ENCODE measurements around the gene PIGM.

PIGM gene

GRCh38 chr1:159992161-159992560 is 39.6 kb downstream of the PIGM start:
- ATAC-seq (ENCODE audit: insufficient read depth, low read depth) (no peak), DNase-seq (no peak)
- Histone ChIP-seq H3K79me2 (ENCODE audit: insufficient read depth, low read length) (no peaks in the 10 kb centered on the region), H4K20me1 (ENCODE audit: insufficient read depth, low read length) (no peaks in the 10 kb centered on the region), H3K4me2 (ENCODE audit: insufficient read depth, low read length) (no peak overlapping the region), H3K9ac (ENCODE audit: low read depth, low read length) (no peak overlapping the region), H2AFZ (ENCODE audit: low read depth, low read length) (no peak overlapping the region), H3K36me3 (ENCODE audit: insufficient read depth, low read length) (no peaks in the 10 kb centered on the region), H3K27me3 (ENCODE audit: insufficient read depth, low read length, poor library complexity) (peaks cover 15% of the 10 kb centered on the region), H3K4me1 (ENCODE audit: insufficient read depth, low read length) (no peaks in the 10 kb centered on the region), H3K9me3 (ENCODE audit: insufficient read depth, low read length, severe bottlenecking) (no peaks in the 10 kb centered on the region), H3K4me3 (ENCODE audit: low read depth in 1 of 2, low read length in 2 of 2) (no peak overlapping the region), H3K27ac (ENCODE audit: low read length) (no peak overlapping the region)
- TF ChIP-seq, protein P1, sequence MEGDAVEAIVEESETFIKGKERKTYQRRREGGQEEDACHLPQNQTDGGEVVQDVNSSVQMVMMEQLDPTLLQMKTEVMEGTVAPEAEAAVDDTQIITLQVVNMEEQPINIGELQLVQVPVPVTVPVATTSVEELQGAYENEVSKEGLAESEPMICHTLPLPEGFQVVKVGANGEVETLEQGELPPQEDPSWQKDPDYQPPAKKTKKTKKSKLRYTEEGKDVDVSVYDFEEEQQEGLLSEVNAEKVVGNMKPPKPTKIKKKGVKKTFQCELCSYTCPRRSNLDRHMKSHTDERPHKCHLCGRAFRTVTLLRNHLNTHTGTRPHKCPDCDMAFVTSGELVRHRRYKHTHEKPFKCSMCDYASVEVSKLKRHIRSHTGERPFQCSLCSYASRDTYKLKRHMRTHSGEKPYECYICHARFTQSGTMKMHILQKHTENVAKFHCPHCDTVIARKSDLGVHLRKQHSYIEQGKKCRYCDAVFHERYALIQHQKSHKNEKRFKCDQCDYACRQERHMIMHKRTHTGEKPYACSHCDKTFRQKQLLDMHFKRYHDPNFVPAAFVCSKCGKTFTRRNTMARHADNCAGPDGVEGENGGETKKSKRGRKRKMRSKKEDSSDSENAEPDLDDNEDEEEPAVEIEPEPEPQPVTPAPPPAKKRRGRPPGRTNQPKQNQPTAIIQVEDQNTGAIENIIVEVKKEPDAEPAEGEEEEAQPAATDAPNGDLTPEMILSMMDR (IDR thresholded peaks at IDR 0.05; ENCODE audit: borderline replicate concordance, extremely low read depth, low read length, poor library complexity, severe bottlenecking): no peak
- no peak for TF ChIP-seq EZH2 (IDR thresholded peaks at IDR 0.05; ENCODE audit: borderline replicate concordance, low read depth, low read length, severe bottlenecking)

GRCh38 chr1:159991513-159991912 is 40.3 kb downstream of the PIGM start:
- no peaks in the 10 kb centered on the region for H3K79me2 ChIP-seq (ENCODE audit: insufficient read depth, low read length)
- peaks cover 13% of the 10 kb centered on the region for H3K27me3 ChIP-seq (ENCODE audit: insufficient read depth, low read length, poor library complexity)
- no peaks in the 10 kb centered on the region for H4K20me1 ChIP-seq (ENCODE audit: insufficient read depth, low read length)
- no peaks in the 10 kb centered on the region for H3K36me3 ChIP-seq (ENCODE audit: insufficient read depth, low read length)
- no peak overlapping the region for H3K9ac ChIP-seq (ENCODE audit: low read depth, low read length)
- H3K4me1 ChIP-seq (ENCODE audit: insufficient read depth, low read length): no peaks in the 10 kb centered on the region
- DNase-seq (no peak), ATAC-seq (ENCODE audit: insufficient read depth, low read depth) (no peak)
- H2AFZ ChIP-seq (ENCODE audit: low read depth, low read length): no peak overlapping the region
- H3K4me3 ChIP-seq (ENCODE audit: low read depth in 1 of 2, low read length in 2 of 2): no peak overlapping the region
- H3K27ac ChIP-seq (ENCODE audit: low read length): no peak overlapping the region
- no peak overlapping the region for H3K4me2 ChIP-seq (ENCODE audit: insufficient read depth, low read length)
- TF ChIP-seq EZH2 (IDR thresholded peaks at IDR 0.05; ENCODE audit: borderline replicate concordance, low read depth, low read length, severe bottlenecking): no peak
- TF ChIP-seq, protein P1 (IDR thresholded peaks at IDR 0.05; ENCODE audit: borderline replicate concordance, extremely low read depth, low read length, poor library complexity, severe bottlenecking): no peak
- no peaks in the 10 kb centered on the region for H3K9me3 ChIP-seq (ENCODE audit: insufficient read depth, low read length, severe bottlenecking)

DNA sequence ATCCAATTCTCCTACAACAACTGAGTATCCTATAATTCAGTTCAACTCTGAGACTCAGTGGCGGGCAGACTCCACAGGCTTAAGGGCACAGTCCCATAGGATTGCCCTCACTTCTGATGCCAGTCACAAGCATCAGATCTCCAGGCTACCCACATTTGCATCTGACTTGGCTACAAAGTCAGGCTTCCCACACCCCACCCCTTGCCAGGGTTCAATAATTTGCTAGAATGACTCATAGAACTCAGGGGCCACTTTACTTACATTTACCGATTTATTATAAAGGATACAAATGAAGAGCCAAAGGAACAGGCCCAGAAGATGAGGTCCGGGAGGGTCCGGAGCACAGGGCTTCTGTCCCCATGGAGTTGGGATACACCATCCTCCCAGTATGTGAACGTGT is 41.8 kb downstream of the PIGM start:
- Histone ChIP-seq H3K9ac (ENCODE audit: low read depth, low read length) (no peak overlapping the region), H4K20me1 (ENCODE audit: insufficient read depth, low read length) (no peaks in the 10 kb centered on the region), H3K9me3 (ENCODE audit: insufficient read depth, low read length, severe bottlenecking) (no peaks in the 10 kb centered on the region), H3K27ac (ENCODE audit: low read length) (no peak overlapping the region), H3K79me2 (ENCODE audit: insufficient read depth, low read length) (no peaks in the 10 kb centered on the region), H3K4me2 (ENCODE audit: insufficient read depth, low read length) (no peak overlapping the region), H3K27me3 (ENCODE audit: insufficient read depth, low read length, poor library complexity) (peaks cover 11% of the 10 kb centered on the region), H3K4me3 (ENCODE audit: low read depth in 1 of 2, low read length in 2 of 2) (no peak overlapping the region), H3K36me3 (ENCODE audit: insufficient read depth, low read length) (no peaks in the 10 kb centered on the region), H2AFZ (ENCODE audit: low read depth, low read length) (no peak overlapping the region), H3K4me1 (ENCODE audit: insufficient read depth, low read length) (no peaks in the 10 kb centered on the region)
- DNase-seq (no peak), ATAC-seq (ENCODE audit: insufficient read depth, low read depth) (no peak)
- TF ChIP-seq EZH2 (IDR thresholded peaks at IDR 0.05; ENCODE audit: borderline replicate concordance, low read depth, low read length, severe bottlenecking): no peak
- TF ChIP-seq, protein P1 (IDR thresholded peaks at IDR 0.05; ENCODE audit: borderline replicate concordance, extremely low read depth, low read length, poor library complexity, severe bottlenecking): no peak

DNA sequence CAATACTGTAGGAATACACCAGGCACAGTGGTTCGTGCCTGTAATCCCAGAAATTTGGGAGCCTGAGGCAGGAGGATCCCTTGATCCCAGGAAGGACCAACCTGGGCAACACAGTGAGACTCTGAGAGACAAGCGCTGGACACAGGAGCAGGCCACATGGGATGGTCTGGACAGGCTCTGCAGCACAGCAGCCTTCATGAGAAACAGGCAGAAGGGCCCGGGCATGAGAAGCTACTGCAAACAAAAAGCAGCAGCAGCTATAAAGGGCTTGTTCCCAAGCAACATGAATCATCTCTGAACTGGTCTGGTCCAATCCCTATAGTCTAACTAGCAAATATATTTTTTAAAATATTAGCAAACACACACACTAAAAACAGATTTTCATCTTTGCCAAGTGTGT is 42.2 kb downstream of the PIGM start:
- no peaks in the 10 kb centered on the region for H4K20me1 ChIP-seq (ENCODE audit: insufficient read depth, low read length)
- no peaks in the 10 kb centered on the region for H3K4me1 ChIP-seq (ENCODE audit: insufficient read depth, low read length)
- peaks cover 11% of the 10 kb centered on the region for H3K27me3 ChIP-seq (ENCODE audit: insufficient read depth, low read length, poor library complexity)
- H3K4me3 ChIP-seq (ENCODE audit: low read depth in 1 of 2, low read length in 2 of 2): no peak overlapping the region
- no peaks in the 10 kb centered on the region for H3K79me2 ChIP-seq (ENCODE audit: insufficient read depth, low read length)
- no peak for ATAC-seq (ENCODE audit: insufficient read depth, low read depth)
- no peak for TF ChIP-seq EZH2 (IDR thresholded peaks at IDR 0.05; ENCODE audit: borderline replicate concordance, low read depth, low read length, severe bottlenecking)
- TF ChIP-seq, protein P1 (IDR thresholded peaks at IDR 0.05; ENCODE audit: borderline replicate concordance, extremely low read depth, low read length, poor library complexity, severe bottlenecking): no peak
- H3K27ac ChIP-seq (ENCODE audit: low read length): no peak overlapping the region
- DNase-seq: no peak
- H2AFZ ChIP-seq (ENCODE audit: low read depth, low read length): no peak overlapping the region
- no peak overlapping the region for H3K9ac ChIP-seq (ENCODE audit: low read depth, low read length)
- no peaks in the 10 kb centered on the region for H3K36me3 ChIP-seq (ENCODE audit: insufficient read depth, low read length)
- no peak overlapping the region for H3K4me2 ChIP-seq (ENCODE audit: insufficient read depth, low read length)
- H3K9me3 ChIP-seq (ENCODE audit: insufficient read depth, low read length, severe bottlenecking): no peaks in the 10 kb centered on the region

Data from DND-41 (cell line).